Calu3 (cell line): Measurements from ENCODE around the gene KREMEN2. TPM values are rescaled to one million over a fixed set of nuclear protein-coding genes. Genes with fewer than 3 reads are reported as not detected.

ENCODE experiments used
- BruUV-seq: library from RNA; stranded (reverse); fragments of 400-500 nt; replicated peaks from 2 replicates; lab custom pipeline; 2021; lab: Mats Ljungman, UMichigan
- CTCF ChIA-PET: fragments of 300-600 bp; sonication (Branson Sonifier 250); formaldehyde crosslinking; loops from one replicate; lab custom pipeline; 2022; ENCODE audit warnings: antibody characterized with exemption; lab: Charles Lee
- DNase-seq: peaks from one replicate; pipeline ENCODE4 v3.0.0; 2022
- H3K27ac Mint-ChIP-seq: one replicate; pipeline ENCODE4 v1.8.0; 2022; ENCODE audit warnings: mixed read lengths; ENCODE audit not compliant: unreplicated experiment
- H3K27me3 Mint-ChIP-seq: one replicate; pipeline ENCODE4 v1.8.0; 2022; ENCODE audit warnings: mixed read lengths; ENCODE audit not compliant: unreplicated experiment
- H3K36me3 Mint-ChIP-seq: one replicate; pipeline ENCODE4 v1.8.0; 2022; ENCODE audit warnings: mild to moderate bottlenecking, moderate library complexity, mixed read lengths; ENCODE audit not compliant: insufficient read depth, unreplicated experiment
- H3K4me1 Mint-ChIP-seq: one replicate; pipeline ENCODE4 v1.8.0; 2022; ENCODE audit warnings: mild to moderate bottlenecking, low read depth, mixed read lengths; ENCODE audit not compliant: unreplicated experiment
- H3K4me3 Mint-ChIP-seq: one replicate; pipeline ENCODE4 v1.8.0; 2022; ENCODE audit warnings: mild to moderate bottlenecking, low read depth, moderate library complexity, mixed read lengths; ENCODE audit not compliant: unreplicated experiment
- H3K9me3 Mint-ChIP-seq: one replicate; pipeline ENCODE4 v1.8.0; 2022; ENCODE audit warnings: low read depth, mixed read lengths; ENCODE audit not compliant: unreplicated experiment
- CTCF ChIP-seq: fragments of 200-600 bp; IDR thresholded peaks from one replicate; pipeline ENCODE4 v1.8.0; 2022; ENCODE audit warnings: antibody characterized with exemption; ENCODE audit not compliant: unreplicated experiment
- intact Hi-C: fragments of 100-400 bp; cut with micrococcal nuclease; formaldehyde crosslinking; loops from one replicate; pipeline ENCODE4 v1.10.0; 2022; ENCODE audit not compliant: unreplicated experiment
- total RNA-seq: library from RNA; stranded (reverse); gene quantifications from 2 replicates; pipeline ENCODE4 v1.2.3, GENCODE V29; 2022

KREMEN2 gene
- total RNA-seq, 1 experiment from 2014 or later, result not detected

- intact Hi-C loops, result no loop called here
- Mint-ChIP-seq H3K4me1 (no peaks in the 10 kb centered on the region), H3K27me3 (no peaks in the 10 kb centered on the region), H3K36me3 (peaks cover 4% of the 10 kb centered on the region), H3K27ac (no peak overlapping the region), H3K9me3 (no peaks in the 10 kb centered on the region), H3K4me3 (no peak overlapping the region)
- TF ChIP-seq CTCF, result no peak
- no peak for DNase-seq
- BruUV-seq, result no TSS peak
- CTCF ChIA-PET, result interaction anchor here (0.9 kb wide), 1 partner anchor 15 kb away, joined by 3 read pairs; no protein-coding TSS in a partner anchor
These were observed 17.4 kb upstream of the KREMEN2 start for GRCh38 chr16:2946649-2947048.

- Mint-ChIP-seq H3K36me3 (peaks cover 5% of the 10 kb centered on the region), H3K4me1 (no peaks in the 10 kb centered on the region), H3K9me3 (no peaks in the 10 kb centered on the region), H3K4me3 (no peak overlapping the region), H3K27ac (no peak overlapping the region), H3K27me3 (peaks cover 4% of the 10 kb centered on the region)
- DNase-seq, result no peak
- TF ChIP-seq CTCF, result no peak
- intact Hi-C loops, result no loop called here
- no TSS peak for BruUV-seq
- CTCF ChIA-PET, result interaction anchor here (1.1 kb wide), 1 partner anchor 21 kb away, joined by 3 read pairs; no protein-coding TSS in a partner anchor
These were observed 15.0 kb upstream of the KREMEN2 start for GRCh38 chr16:2948807-2949704.

GRCh38 chr16:2949705-2950352 is 14.2 kb upstream of the KREMEN2 start:
- CTCF ChIA-PET, result no interaction called here
- peaks cover 5% of the 10 kb centered on the region for H3K36me3 Mint-ChIP-seq
- peaks cover 12% of the 10 kb centered on the region for H3K27me3 Mint-ChIP-seq
- intact Hi-C loops, result no loop called here
- BruUV-seq, result no TSS peak
- DNase-seq, result no peak
- no peaks in the 10 kb centered on the region for H3K9me3 Mint-ChIP-seq
- no peak overlapping the region for H3K4me3 Mint-ChIP-seq
- no peak for TF ChIP-seq CTCF
- H3K4me1 Mint-ChIP-seq, result no peaks in the 10 kb centered on the region
- no peak overlapping the region for H3K27ac Mint-ChIP-seq

GRCh38 chr16:2950353-2950724 is 13.7 kb upstream of the KREMEN2 start:
- Mint-ChIP-seq H3K4me1 (no peaks in the 10 kb centered on the region), H3K27ac (no peak overlapping the region), H3K36me3 (peaks cover 5% of the 10 kb centered on the region), H3K9me3 (no peaks in the 10 kb centered on the region), H3K27me3 (peaks cover 14% of the 10 kb centered on the region), H3K4me3 (no peak overlapping the region)
- DNase-seq, result no peak
- no TSS peak for BruUV-seq
- CTCF ChIA-PET, result no interaction called here
- no peak for TF ChIP-seq CTCF
- intact Hi-C loops, result no loop called here
